B cell (primary cell): Measurements from ENCODE around the gene HSPA14. TPM values are rescaled to one million over a fixed set of nuclear protein-coding genes. Genes with fewer than 3 reads are reported as not detected.

Experiments
- ATAC-seq: fragments of 200-7000 bp; cut with Tn5 transposase; one replicate; pipeline ENCODE4 v1.10.0; 2021; ENCODE audit warnings: low read depth, mild to moderate bottlenecking, moderate number of reproducible peaks, moderate library complexity
- CTCF ChIA-PET: fragments of 350-600 bp; sonication (Branson Sonifier 250); formaldehyde crosslinking; loops from one replicate; lab custom pipeline; 2021; ENCODE audit warnings: antibody characterized with exemption, inconsistent platforms; lab: Charles Lee
- POLR2A ChIA-PET: fragments of 350-600 bp; sonication (Branson Sonifier 250); formaldehyde crosslinking; loops from one replicate; lab custom pipeline; 2021; ENCODE audit warnings: antibody characterized with exemption; lab: Charles Lee
- DNase-seq: peaks from one replicate; pipeline ENCODE4 v3.0.0; 2013
- H2AFZ ChIP-seq: 2 replicates; pipeline ENCODE4 v1.6.1; 2012; ENCODE audit warnings: mild to moderate bottlenecking, low read depth, low read length; ENCODE audit not compliant: insufficient read depth, poor library complexity, severe bottlenecking
- H3K27ac ChIP-seq, 2 donors: 1 replicate in 1 of 2; 2 replicates in 1 of 2; pipeline ENCODE4 v1.5.1; 2012 to 2013; ENCODE audit warnings: low read length in 2 of 2, mild to moderate bottlenecking in 2 of 2, moderate library complexity in 1 of 2
- H3K27me3 ChIP-seq, 4 experiments: fragments of 200-600 bp in 1 of 4; sonication (generic) in 1 of 4; replicated peaks in 1 of 4; 1 replicate in 2 of 4; 2 replicates in 2 of 4; pipeline versions ENCODE4 v1.6.1 to v1.7.0; 2013 to 2016; ENCODE audit warnings: low read length in 3 of 4, mild to moderate bottlenecking in 2 of 4, mixed read lengths in 1 of 4, moderate library complexity in 1 of 4; ENCODE audit not compliant: insufficient read depth in 4 of 4, control insufficient read depth in 3 of 4; ENCODE audit errors: control extremely low read depth in 1 of 4
- H3K36me3 ChIP-seq, 2 experiments: replicated peaks in 1 of 2; 1 replicate in 1 of 2; 2 replicates in 1 of 2; pipeline versions ENCODE4 v1.6.1 to v1.7.1; 2013; ENCODE audit warnings: low read length in 1 of 2; ENCODE audit not compliant: insufficient read depth in 2 of 2, control insufficient read depth in 1 of 2; ENCODE audit errors: control extremely low read depth in 1 of 2, extremely low read depth in 1 of 2
- H3K4me1 ChIP-seq, 2 donors: fragments of 200-600 bp in 1 of 2; sonication (generic) in 1 of 2; 1 replicate in 1 of 2; 2 replicates in 1 of 2; pipeline versions ENCODE4 v1.5.1 to v1.6.1; 2013 to 2017; ENCODE audit warnings: low read length in 2 of 2; ENCODE audit not compliant: control insufficient read depth in 2 of 2, insufficient read depth in 2 of 2
- H3K4me2 ChIP-seq: replicated peaks from 2 replicates; pipeline ENCODE3; 2012; ENCODE audit warnings: mild to moderate bottlenecking, low read depth, low read length; ENCODE audit not compliant: poor library complexity, severe bottlenecking
- H3K4me3 ChIP-seq, 5 experiments: fragments of 200-600 bp in 1 of 5; sonication (generic) in 1 of 5; 1 replicate in 3 of 5; 2 replicates in 2 of 5; pipeline versions ENCODE4 v1.5.1 to v1.7.0; 2011 to 2016; ENCODE audit warnings: low read length in 4 of 5, mild to moderate bottlenecking in 4 of 5, low read depth in 2 of 5, control low read depth in 1 of 5, moderate library complexity in 1 of 5; ENCODE audit not compliant: insufficient read depth in 1 of 5; ENCODE audit errors: control extremely low read depth in 1 of 5, extremely low read depth in 1 of 5
- H3K79me2 ChIP-seq: fragments of 200-600 bp; sonication (generic); one replicate; pipeline ENCODE4 v1.6.0; 2016; ENCODE audit warnings: low read length; ENCODE audit not compliant: control insufficient read depth, insufficient read depth
- H3K9ac ChIP-seq: fragments of 200-600 bp; sonication (generic); 2 replicates; pipeline ENCODE4 v1.6.1; 2017; ENCODE audit warnings: mild to moderate bottlenecking, low read length, moderate library complexity
- H3K9me3 ChIP-seq, 3 donors: one replicate each; pipeline versions ENCODE4 v1.6.1 to v1.7.1; 2013; ENCODE audit warnings: low read length in 2 of 3; ENCODE audit not compliant: control insufficient read depth in 2 of 3, insufficient read depth in 1 of 3; ENCODE audit errors: control extremely low read depth in 1 of 3
- H4K20me1 ChIP-seq: 2 replicates; pipeline ENCODE4 v1.6.0; 2012; ENCODE audit warnings: mild to moderate bottlenecking, low read length; ENCODE audit not compliant: insufficient read depth, control insufficient read depth, poor library complexity, severe bottlenecking
- H3K27ac Mint-ChIP-seq: one replicate; pipeline ENCODE4 v1.8.0; 2021; ENCODE audit warnings: mixed read lengths
- H3K27me3 Mint-ChIP-seq: one replicate; pipeline ENCODE4 v1.8.0; 2021; ENCODE audit warnings: mixed read lengths
- H3K4me1 Mint-ChIP-seq: one replicate; pipeline ENCODE4 v1.8.0; 2021; ENCODE audit warnings: mixed read lengths
- H3K4me3 Mint-ChIP-seq: one replicate; pipeline ENCODE4 v1.8.0; 2021; ENCODE audit warnings: mixed read lengths
- H3K9me3 Mint-ChIP-seq: one replicate; pipeline ENCODE4 v1.8.0; 2022; ENCODE audit warnings: mixed read lengths; ENCODE audit not compliant: insufficient read depth
- CTCF ChIP-seq: fragments of 200-600 bp; IDR thresholded peaks from one replicate; pipeline ENCODE4 v1.8.0; 2022; ENCODE audit warnings: antibody characterized with exemption, mild to moderate bottlenecking
- EZH2 ChIP-seq: IDR thresholded peaks from 2 replicates; pipeline ENCODE4 v1.6.1; 2012; ENCODE audit warnings: borderline replicate concordance, low read depth, mild to moderate bottlenecking, moderate library complexity, low read length; ENCODE audit not compliant: insufficient read depth, poor library complexity, severe bottlenecking
- WGBS: methylation state at CpG from one replicate; pipeline ENCODE4 v1.1.5; 2013; ENCODE audit warnings: missing lambda C conversion rate; ENCODE audit not compliant: insufficient coverage; 5-methylcytosine and 5-hydroxymethylcytosine counted together
- intact Hi-C: fragments of 100-400 bp; cut with micrococcal nuclease; formaldehyde crosslinking; loops from one replicate; pipeline ENCODE4 v1.10.0; 2022
- polyA plus RNA-seq: library from polyadenylated mRNA; depleted of rRNA; stranded (reverse); fragments of >200 nt; gene quantifications from 2 replicates; pipeline ENCODE4 v1.2.3, GENCODE V29; 2012
- total RNA-seq, 2 donors: library from RNA; stranded (reverse); fragments of 120-200 nt in 1 of 2; gene quantifications; 1 replicate in 1 of 2; 2 replicates in 1 of 2; pipeline versions ENCODE4 v1.2.3 to v1.2.4, GENCODE V29; 2013 to 2022

HSPA14 gene
- total and polyA plus RNA-seq, 2 donors (not counting 1 experiment from before 2014, with no cell fraction given), result 10.8 to 12.8 TPM

- no peaks in the 10 kb centered on the region for H3K27me3 Mint-ChIP-seq
- Histone ChIP-seq H2AFZ (peak overlapping the region; percentile 99), H3K79me2 (peaks cover 31% of the 10 kb centered on the region), H3K27me3 (peaks cover 0 to 6% (median 0%) of the 10 kb centered on the region in 4 experiments), H4K20me1 (no peaks in the 10 kb centered on the region), H3K36me3 (no peaks in the 10 kb centered on the region), H3K9ac (peak overlapping the region; percentile 95), H3K4me2 (peak overlapping the region; percentile 99), H3K27ac (peak overlapping the region in 1 of 2 donors; percentile 80), H3K9me3 (no peaks in the 10 kb centered on the region), H3K4me3 (peak overlapping the region; percentile 11 to 98 (median 94)), H3K4me1 (peaks cover 17 to 23% of the 10 kb centered on the region in 2 donors)
- ChIA-PET POLR2A (interaction anchor here (0.8 to 1.7 kb wide), 3 partner anchors 42 to 80 kb away, joined by 4 to 10 read pairs (median 6); partner anchors contain the start of genes CDNF, DCLRE1C, HSPA14 and MEIG1), CTCF (interaction anchor here (0.9 to 1.7 kb wide), 8 partner anchors 12 to 380 kb away, joined by 3 to 7 read pairs (median 4); partner anchors contain the start of genes CDNF, HSPA14, MEIG1 and MSANTD7)
- TF ChIP-seq EZH2 (no peak), CTCF (no peak)
- peaks cover 28% of the 10 kb centered on the region for H3K4me1 Mint-ChIP-seq
- ATAC-seq (peak; percentile 1), DNase-seq (no peak)
- intact Hi-C loops, result loop anchor here (5.0 kb wide), 2 partner anchors 127 to 288 kb away; partner anchors contain the start of gene NMT2
- H3K4me3 Mint-ChIP-seq, result peak overlapping the region; percentile 96
- H3K9me3 Mint-ChIP-seq, result no peaks in the 10 kb centered on the region
- under 1% methylated on average over 52 of the region's 60 CpGs for WGBS
- H3K27ac Mint-ChIP-seq, result peak overlapping the region; percentile 59
These were observed 41.2 kb downstream of the HSPA14 start for GRCh38 chr10:14879124-14879927.

- POLR2A ChIA-PET, result no interaction called here
- peaks cover 17 to 23% of the 10 kb centered on the region in 2 donors for H3K4me1 ChIP-seq
- peak overlapping the region; percentile 99 for H3K4me2 ChIP-seq
- peak; percentile 24 for DNase-seq
- Mint-ChIP-seq H3K9me3 (no peaks in the 10 kb centered on the region), H3K27ac (no peak overlapping the region), H3K4me3 (peak overlapping the region; percentile 96), H3K4me1 (peaks cover 28% of the 10 kb centered on the region), H3K27me3 (no peaks in the 10 kb centered on the region)
- H3K27ac ChIP-seq, result no peak overlapping the region
- CTCF ChIA-PET, result interaction anchor here (1.2 kb wide), 1 partner anchor 24 kb away, joined by 3 read pairs; no protein-coding TSS in a partner anchor
- no peaks in the 10 kb centered on the region for H3K9me3 ChIP-seq
- TF ChIP-seq CTCF, result no peak
- no peak for TF ChIP-seq EZH2
- peaks cover 0 to 6% (median 0%) of the 10 kb centered on the region in 4 experiments for H3K27me3 ChIP-seq
- intact Hi-C loops, result loop anchor here (5.0 kb wide), 2 partner anchors 128 to 287 kb away; partner anchors contain the start of gene NMT2
- peak overlapping the region in 2 of 5 experiments; percentile 11 to 94 for H3K4me3 ChIP-seq
- H4K20me1 ChIP-seq, result no peaks in the 10 kb centered on the region
- ATAC-seq, result no peak
- peak overlapping the region; percentile 95 for H3K9ac ChIP-seq
- no peaks in the 10 kb centered on the region for H3K36me3 ChIP-seq
- H3K79me2 ChIP-seq, result peaks cover 31% of the 10 kb centered on the region
- peak overlapping the region; percentile 99 for H2AFZ ChIP-seq
- no CpG with 5 or more reads among the region's 5 CpGs for WGBS
These were observed 41.8 kb downstream of the HSPA14 start for GRCh38 chr10:14879928-14880193.
